ENCODE data around the gene GAGE12G.

Gene GAGE12G

DNA sequence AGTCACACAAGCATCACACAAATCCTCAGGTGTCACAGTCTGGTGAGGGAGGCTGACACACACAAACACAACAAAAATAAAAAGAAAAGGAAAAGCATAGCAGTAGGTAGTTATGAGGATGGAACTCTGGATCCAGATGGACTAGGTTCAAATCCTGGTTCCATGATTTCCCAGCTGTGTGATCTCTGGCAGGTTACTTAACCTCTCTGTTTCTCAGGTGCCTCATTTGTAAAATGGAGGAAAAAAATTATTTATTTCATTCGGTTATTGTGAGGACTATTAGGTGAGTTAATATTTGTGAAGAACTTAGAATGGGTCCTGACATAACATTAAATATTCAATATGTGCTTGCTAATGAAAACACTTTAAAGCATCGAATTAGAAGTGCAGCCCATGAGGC, 48.4 kb downstream of the GAGE12G start:
- TF ChIP-seq MYC (IDR thresholded peaks at IDR 0.05; ENCODE audit: low read depth, low read length) (no peak), POLR2A (IDR thresholded peaks at IDR 0.05; ENCODE audit: extremely low read depth, insufficient read length) (no peak)
- TF ChIP-seq, protein P1, sequence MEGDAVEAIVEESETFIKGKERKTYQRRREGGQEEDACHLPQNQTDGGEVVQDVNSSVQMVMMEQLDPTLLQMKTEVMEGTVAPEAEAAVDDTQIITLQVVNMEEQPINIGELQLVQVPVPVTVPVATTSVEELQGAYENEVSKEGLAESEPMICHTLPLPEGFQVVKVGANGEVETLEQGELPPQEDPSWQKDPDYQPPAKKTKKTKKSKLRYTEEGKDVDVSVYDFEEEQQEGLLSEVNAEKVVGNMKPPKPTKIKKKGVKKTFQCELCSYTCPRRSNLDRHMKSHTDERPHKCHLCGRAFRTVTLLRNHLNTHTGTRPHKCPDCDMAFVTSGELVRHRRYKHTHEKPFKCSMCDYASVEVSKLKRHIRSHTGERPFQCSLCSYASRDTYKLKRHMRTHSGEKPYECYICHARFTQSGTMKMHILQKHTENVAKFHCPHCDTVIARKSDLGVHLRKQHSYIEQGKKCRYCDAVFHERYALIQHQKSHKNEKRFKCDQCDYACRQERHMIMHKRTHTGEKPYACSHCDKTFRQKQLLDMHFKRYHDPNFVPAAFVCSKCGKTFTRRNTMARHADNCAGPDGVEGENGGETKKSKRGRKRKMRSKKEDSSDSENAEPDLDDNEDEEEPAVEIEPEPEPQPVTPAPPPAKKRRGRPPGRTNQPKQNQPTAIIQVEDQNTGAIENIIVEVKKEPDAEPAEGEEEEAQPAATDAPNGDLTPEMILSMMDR (IDR thresholded peaks at IDR 0.05; ENCODE audit: low read depth, low read length) = no peak
- TF ChIP-seq, protein P2, sequence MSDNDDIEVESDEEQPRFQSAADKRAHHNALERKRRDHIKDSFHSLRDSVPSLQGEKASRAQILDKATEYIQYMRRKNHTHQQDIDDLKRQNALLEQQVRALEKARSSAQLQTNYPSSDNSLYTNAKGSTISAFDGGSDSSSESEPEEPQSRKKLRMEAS (IDR thresholded peaks at IDR 0.05; ENCODE audit: low read depth, low read length) = no peak

More for the DNA sequence above, 48.4 kb downstream of the GAGE12G start:
- H3K4me3 ChIP-seq (ENCODE audit: low read depth, low read length) = no peak overlapping the region
- DNase-seq (ENCODE audit: low read depth) = no peak
